ENCODE data around the gene ACAD11.
"Not testable (repeated sequence)": the region's sequence is repeated elsewhere in the genome, so short reads cannot be mapped to it uniquely, and the experiment has no call there.

Gene ACAD11

GRCh38 chr3:132641837-132642538, 17.6 kb downstream of the ACAD11 start:
- in situ Hi-C loops (cut with HindIII; ENCODE audit: low sequenced_read_pairs): no loop called here
- peak; percentile 71 for DNase-seq (ENCODE audit: low read depth, low spot score)
- no peak overlapping the region for H3K4me3 ChIP-seq (ENCODE audit: low read depth, low read length)
- TF ChIP-seq CTCF (IDR thresholded peaks at IDR 0.05; ENCODE audit: low read depth, low read length): peak; percentile 50

GRCh38 chr3:132641427-132641826, 18.2 kb downstream of the ACAD11 start:
- H3K4me3 ChIP-seq (ENCODE audit: low read depth, low read length); in situ Hi-C loops (cut with HindIII; ENCODE audit: low sequenced_read_pairs): not testable (repeated sequence)

GRCh38 chr3:132638706-132639105, 20.9 kb downstream of the ACAD11 start:
- H3K4me3 ChIP-seq (ENCODE audit: low read depth, low read length): no peak overlapping the region
- no peak for TF ChIP-seq CTCF (IDR thresholded peaks at IDR 0.05; ENCODE audit: low read depth, low read length)
- no peak for DNase-seq (ENCODE audit: low read depth, low spot score)
- in situ Hi-C loops (cut with HindIII; ENCODE audit: low sequenced_read_pairs): no loop called here

More at GRCh38 chr3:132641427-132641826, 18.2 kb downstream of the ACAD11 start:
- not testable (repeated sequence) for DNase-seq (ENCODE audit: low read depth, low spot score)

GRCh38 chr3:132637590-132637989, 22.0 kb downstream of the ACAD11 start:
- in situ Hi-C loops (cut with HindIII; ENCODE audit: low sequenced_read_pairs): no loop called here
- TF ChIP-seq CTCF (IDR thresholded peaks at IDR 0.05; ENCODE audit: low read depth, low read length): no peak
- peak; percentile 25 for DNase-seq (ENCODE audit: low read depth, low spot score)

GRCh38 chr3:132635052-132635451, 24.6 kb downstream of the ACAD11 start:
- no peak for TF ChIP-seq CTCF (IDR thresholded peaks at IDR 0.05; ENCODE audit: low read depth, low read length)
- in situ Hi-C loops (cut with HindIII; ENCODE audit: low sequenced_read_pairs): no loop called here
- no peak for DNase-seq (ENCODE audit: low read depth, low spot score)
- no peak overlapping the region for H3K4me3 ChIP-seq (ENCODE audit: low read depth, low read length)

More at GRCh38 chr3:132637590-132637989, 22.0 kb downstream of the ACAD11 start:
- no peak overlapping the region for H3K4me3 ChIP-seq (ENCODE audit: low read depth, low read length)

GRCh38 chr3:132630612-132631011, 29.0 kb downstream of the ACAD11 start:
- in situ Hi-C loops (cut with HindIII; ENCODE audit: low sequenced_read_pairs): no loop called here
- DNase-seq (ENCODE audit: low read depth, low spot score): no peak
- H3K4me3 ChIP-seq (ENCODE audit: low read depth, low read length): no peak overlapping the region
- no peak for TF ChIP-seq CTCF (IDR thresholded peaks at IDR 0.05; ENCODE audit: low read depth, low read length)

GRCh38 chr3:132629928-132630327, 29.7 kb downstream of the ACAD11 start:
- no peak for TF ChIP-seq CTCF (IDR thresholded peaks at IDR 0.05; ENCODE audit: low read depth, low read length)
- in situ Hi-C loops (cut with HindIII; ENCODE audit: low sequenced_read_pairs): no loop called here
- peak; percentile 72 for DNase-seq (ENCODE audit: low read depth, low spot score)
- no peak overlapping the region for H3K4me3 ChIP-seq (ENCODE audit: low read depth, low read length)
